Astrocyte (in vitro differentiated cells and primary cell): ENCODE results near the gene GINS3. TPM values are rescaled to one million over a fixed set of nuclear protein-coding genes. Genes with fewer than 3 reads are reported as not detected.
A peak's percentile ranks its signal among the peaks of the same experiment; 100 is the strongest.

Experiments used
- DNase-seq: peaks from one replicate; pipeline ENCODE4 v3.0.0-alpha.2; 2010; ENCODE audit warnings: low read depth
- FAIRE-seq: peaks from 2 replicates; lab custom pipeline; 2011; peaks lifted over from hg19 to GRCh38; lab: Jason Lieb, UNC
- H2AFZ ChIP-seq: 2 replicates; pipeline ENCODE4 v1.6.0; 2012; ENCODE audit warnings: low read depth, low read length, inconsistent platforms
- H3K27ac ChIP-seq: 2 replicates; pipeline ENCODE4 v1.5.1; 2011; ENCODE audit warnings: low read depth, low read length, inconsistent platforms
- H3K27me3 ChIP-seq: 2 replicates; pipeline ENCODE4 v1.6.0; 2011; ENCODE audit warnings: low read length, inconsistent platforms; ENCODE audit not compliant: insufficient read depth
- H3K36me3 ChIP-seq: 2 replicates; pipeline ENCODE4 v1.5.1; 2011; ENCODE audit warnings: low read length, inconsistent platforms; ENCODE audit not compliant: insufficient read depth
- H3K4me1 ChIP-seq: 2 replicates; pipeline ENCODE4 v1.5.1; 2011; ENCODE audit warnings: low read length, inconsistent platforms; ENCODE audit not compliant: insufficient read depth
- H3K4me2 ChIP-seq: 2 replicates; pipeline ENCODE4 v1.6.0; 2012; ENCODE audit warnings: low read length, inconsistent platforms
- H3K4me3 ChIP-seq: 2 replicates; pipeline ENCODE4 v1.5.1; 2011; ENCODE audit warnings: low read depth, mild to moderate bottlenecking, low read length, inconsistent platforms; ENCODE audit not compliant: insufficient read depth
- H3K79me2 ChIP-seq: 2 replicates; pipeline ENCODE4 v1.6.0; 2012; ENCODE audit warnings: mild to moderate bottlenecking, low read length, inconsistent platforms; ENCODE audit not compliant: insufficient read depth
- H3K9ac ChIP-seq: 2 replicates; pipeline ENCODE4 v1.6.0; 2012; ENCODE audit warnings: mild to moderate bottlenecking, low read length, inconsistent platforms
- H3K9me3 ChIP-seq: 2 replicates; pipeline ENCODE4 v1.5.1; 2012; ENCODE audit warnings: low read depth, mild to moderate bottlenecking, low read length, inconsistent platforms; ENCODE audit not compliant: insufficient read depth
- H4K20me1 ChIP-seq: 2 replicates; pipeline ENCODE4 v1.6.0; 2012; ENCODE audit warnings: low read length, inconsistent platforms; ENCODE audit not compliant: insufficient read depth
- H3K27ac Mint-ChIP-seq: one replicate; pipeline ENCODE4 v1.8.0; 2021; ENCODE audit warnings: mild to moderate bottlenecking, mixed read lengths; ENCODE audit not compliant: unreplicated experiment
- H3K27me3 Mint-ChIP-seq: one replicate; pipeline ENCODE4 v1.8.0; 2021; ENCODE audit warnings: low read depth, mixed read lengths; ENCODE audit not compliant: unreplicated experiment
- H3K36me3 Mint-ChIP-seq: one replicate; pipeline ENCODE4 v1.8.0; 2021; ENCODE audit warnings: low read depth, mixed read lengths; ENCODE audit not compliant: unreplicated experiment
- H3K4me1 Mint-ChIP-seq: one replicate; pipeline ENCODE4 v1.8.0; 2021; ENCODE audit warnings: low read depth, mixed read lengths; ENCODE audit not compliant: unreplicated experiment
- H3K4me3 Mint-ChIP-seq: one replicate; pipeline ENCODE4 v1.8.0; 2021; ENCODE audit warnings: mild to moderate bottlenecking, moderate library complexity, mixed read lengths; ENCODE audit not compliant: unreplicated experiment
- H3K9me3 Mint-ChIP-seq: one replicate; pipeline ENCODE4 v1.8.0; 2021; ENCODE audit warnings: mild to moderate bottlenecking, mixed read lengths; ENCODE audit not compliant: unreplicated experiment
- CTCF ChIP-seq: IDR thresholded peaks from 2 replicates; pipeline ENCODE4 v1.5.1; 2011; ENCODE audit warnings: low read depth, mild to moderate bottlenecking, inconsistent platforms, low read length, moderate library complexity; ENCODE audit not compliant: insufficient read depth
- EZH2 ChIP-seq: IDR thresholded peaks from 2 replicates; pipeline ENCODE4 v1.6.1; 2012; ENCODE audit warnings: mild to moderate bottlenecking, low read length, inconsistent platforms; ENCODE audit not compliant: insufficient read depth
- total RNA-seq: library from RNA; stranded (reverse); gene quantifications from 2 replicates; pipeline ENCODE4 v1.2.1, GENCODE V29; 2021

The GINS3 gene
- total RNA-seq, 1 donor from 2014 or later: 3.6 TPM

- H3K4me1 ChIP-seq: no peaks in the 10 kb centered on the region
- no peak overlapping the region for H3K4me3 Mint-ChIP-seq
These were observed 28.4 kb upstream of the GINS3 start for GRCh38 chr16:58363746-58364393.

DNA sequence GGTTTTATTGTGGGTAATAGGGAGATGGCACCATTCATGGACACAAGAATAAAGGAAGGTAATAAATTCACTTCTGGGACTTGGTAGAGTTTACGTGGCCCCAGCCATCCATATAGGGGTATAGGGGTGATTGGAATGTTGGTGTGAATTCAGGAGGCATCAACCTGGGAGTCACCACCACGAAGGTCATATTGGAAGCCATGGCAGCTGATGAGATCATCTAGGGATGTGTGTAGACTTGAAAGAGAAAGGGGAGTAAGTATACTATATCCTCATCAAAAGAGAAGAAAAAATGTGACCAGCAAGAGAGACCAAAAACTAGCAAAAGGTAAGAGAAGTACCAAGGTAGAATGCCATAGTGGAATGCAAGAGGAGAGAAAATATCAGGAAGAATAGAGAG is 26.6 kb upstream of the GINS3 start:
- H3K9me3 Mint-ChIP-seq: peaks cover 9% of the 10 kb centered on the region
- H3K27ac Mint-ChIP-seq: no peak overlapping the region
- H3K4me1 Mint-ChIP-seq: no peaks in the 10 kb centered on the region
- no peak overlapping the region for H3K4me3 Mint-ChIP-seq
- Histone ChIP-seq H4K20me1 (no peaks in the 10 kb centered on the region), H3K4me3 (no peak overlapping the region), H3K9me3 (no peaks in the 10 kb centered on the region), H3K9ac (no peak overlapping the region), H3K79me2 (no peaks in the 10 kb centered on the region), H2AFZ (no peak overlapping the region), H3K4me1 (no peaks in the 10 kb centered on the region), H3K36me3 (no peaks in the 10 kb centered on the region), H3K27ac (no peak overlapping the region), H3K4me2 (peak overlapping the region; percentile 26), H3K27me3 (peaks cover 4% of the 10 kb centered on the region)
- no peak for FAIRE-seq
- peaks cover 19% of the 10 kb centered on the region for H3K27me3 Mint-ChIP-seq
- TF ChIP-seq CTCF (no peak), EZH2 (no peak)
- no peaks in the 10 kb centered on the region for H3K36me3 Mint-ChIP-seq
- DNase-seq: no peak

More at GRCh38 chr16:58363746-58364393, 28.4 kb upstream of the GINS3 start:
- TF ChIP-seq EZH2: no peak
- H3K27me3 ChIP-seq: peaks cover 2% of the 10 kb centered on the region
- Mint-ChIP-seq H3K9me3 (peaks cover 18% of the 10 kb centered on the region), H3K36me3 (no peaks in the 10 kb centered on the region), H3K4me1 (no peaks in the 10 kb centered on the region), H3K27me3 (peaks cover 16% of the 10 kb centered on the region), H3K27ac (no peak overlapping the region)
- no peaks in the 10 kb centered on the region for H3K36me3 ChIP-seq
- no peaks in the 10 kb centered on the region for H3K79me2 ChIP-seq
- no peak overlapping the region for H3K27ac ChIP-seq
- H3K4me2 ChIP-seq: no peak overlapping the region
- no peak for FAIRE-seq
- no peak overlapping the region for H2AFZ ChIP-seq
- DNase-seq: no peak
- no peaks in the 10 kb centered on the region for H3K9me3 ChIP-seq
- no peak overlapping the region for H3K9ac ChIP-seq
- no peaks in the 10 kb centered on the region for H4K20me1 ChIP-seq
- no peak overlapping the region for H3K4me3 ChIP-seq

- H3K36me3 ChIP-seq: no peaks in the 10 kb centered on the region
- H3K27ac ChIP-seq: no peak overlapping the region
- H3K4me3 Mint-ChIP-seq: no peak overlapping the region
- H3K79me2 ChIP-seq: no peaks in the 10 kb centered on the region
- DNase-seq (peak; percentile 82), FAIRE-seq (no peak)
- H3K9me3 ChIP-seq: no peaks in the 10 kb centered on the region
- peaks cover 4% of the 10 kb centered on the region for H3K9me3 Mint-ChIP-seq
- TF ChIP-seq CTCF (no peak), EZH2 (no peak)
- H3K36me3 Mint-ChIP-seq: no peaks in the 10 kb centered on the region
- no peaks in the 10 kb centered on the region for H3K4me1 Mint-ChIP-seq
- H3K27me3 Mint-ChIP-seq: peaks cover 19% of the 10 kb centered on the region
- no peak overlapping the region for H3K9ac ChIP-seq
- peaks cover 4% of the 10 kb centered on the region for H3K27me3 ChIP-seq
- H3K4me3 ChIP-seq: no peak overlapping the region
- H2AFZ ChIP-seq: no peak overlapping the region
- H3K27ac Mint-ChIP-seq: no peak overlapping the region
- H3K4me1 ChIP-seq: no peaks in the 10 kb centered on the region
- no peak overlapping the region for H3K4me2 ChIP-seq
- H4K20me1 ChIP-seq: no peaks in the 10 kb centered on the region
These were observed 25.8 kb upstream of the GINS3 start for GRCh38 chr16:58366247-58367031.
